ENCODE data around the gene MAP4. TPM values are rescaled to one million over a fixed set of nuclear protein-coding genes. Genes with fewer than 3 reads are reported as not detected.
A peak's percentile ranks its signal among the peaks of the same experiment; 100 is the strongest.

Gene MAP4
- total RNA-seq, 1 donor from 2014 or later, result 150 TPM

DNA sequence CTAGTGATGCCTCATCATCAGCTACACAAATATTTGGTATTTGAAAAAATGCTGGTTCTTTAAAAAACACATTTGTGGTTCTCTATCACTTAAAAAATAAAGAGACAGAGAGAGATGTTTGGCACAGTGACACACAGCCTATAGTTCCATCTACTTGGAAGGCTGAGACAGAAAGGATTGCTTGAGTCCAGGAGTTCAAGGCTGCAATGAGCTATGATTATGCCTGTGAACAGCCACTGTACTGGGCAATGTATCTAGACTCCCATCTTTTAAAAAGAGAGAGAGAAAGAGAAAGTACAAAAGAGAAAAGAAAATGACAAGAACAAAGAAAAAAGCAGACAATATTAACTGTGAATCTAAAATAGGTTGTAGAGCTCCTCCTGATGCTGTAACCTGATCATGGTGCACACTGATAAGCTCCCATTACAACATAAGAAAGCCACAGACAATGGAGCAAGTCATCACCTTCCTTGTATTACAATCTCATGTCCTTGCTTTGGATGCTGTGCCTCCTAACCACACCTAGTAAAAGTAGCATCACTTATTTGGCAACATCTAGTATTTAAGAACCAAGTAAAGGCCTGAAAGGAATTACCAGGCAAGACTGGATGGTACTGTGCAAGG lies 31.7 kb upstream of the MAP4 start:
- peaks cover 17% of the 10 kb centered on the region for H3K4me1 Mint-ChIP-seq
- H3K36me3 Mint-ChIP-seq (ENCODE audit: low read depth), result peaks cover 22% of the 10 kb centered on the region
- H3K27ac Mint-ChIP-seq (ENCODE audit: unreplicated experiment), result no peak overlapping the region
- H3K9me3 Mint-ChIP-seq, result no peaks in the 10 kb centered on the region
- TF ChIP-seq, protein P1, sequence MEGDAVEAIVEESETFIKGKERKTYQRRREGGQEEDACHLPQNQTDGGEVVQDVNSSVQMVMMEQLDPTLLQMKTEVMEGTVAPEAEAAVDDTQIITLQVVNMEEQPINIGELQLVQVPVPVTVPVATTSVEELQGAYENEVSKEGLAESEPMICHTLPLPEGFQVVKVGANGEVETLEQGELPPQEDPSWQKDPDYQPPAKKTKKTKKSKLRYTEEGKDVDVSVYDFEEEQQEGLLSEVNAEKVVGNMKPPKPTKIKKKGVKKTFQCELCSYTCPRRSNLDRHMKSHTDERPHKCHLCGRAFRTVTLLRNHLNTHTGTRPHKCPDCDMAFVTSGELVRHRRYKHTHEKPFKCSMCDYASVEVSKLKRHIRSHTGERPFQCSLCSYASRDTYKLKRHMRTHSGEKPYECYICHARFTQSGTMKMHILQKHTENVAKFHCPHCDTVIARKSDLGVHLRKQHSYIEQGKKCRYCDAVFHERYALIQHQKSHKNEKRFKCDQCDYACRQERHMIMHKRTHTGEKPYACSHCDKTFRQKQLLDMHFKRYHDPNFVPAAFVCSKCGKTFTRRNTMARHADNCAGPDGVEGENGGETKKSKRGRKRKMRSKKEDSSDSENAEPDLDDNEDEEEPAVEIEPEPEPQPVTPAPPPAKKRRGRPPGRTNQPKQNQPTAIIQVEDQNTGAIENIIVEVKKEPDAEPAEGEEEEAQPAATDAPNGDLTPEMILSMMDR (conservative IDR thresholded peaks at IDR 0.05), result no peak
- no peak overlapping the region for H3K4me3 Mint-ChIP-seq
- no peaks in the 10 kb centered on the region for H3K27me3 Mint-ChIP-seq (ENCODE audit: low read depth)
- DNase-seq (ENCODE audit: low read depth, low spot score), result no peak

DNA sequence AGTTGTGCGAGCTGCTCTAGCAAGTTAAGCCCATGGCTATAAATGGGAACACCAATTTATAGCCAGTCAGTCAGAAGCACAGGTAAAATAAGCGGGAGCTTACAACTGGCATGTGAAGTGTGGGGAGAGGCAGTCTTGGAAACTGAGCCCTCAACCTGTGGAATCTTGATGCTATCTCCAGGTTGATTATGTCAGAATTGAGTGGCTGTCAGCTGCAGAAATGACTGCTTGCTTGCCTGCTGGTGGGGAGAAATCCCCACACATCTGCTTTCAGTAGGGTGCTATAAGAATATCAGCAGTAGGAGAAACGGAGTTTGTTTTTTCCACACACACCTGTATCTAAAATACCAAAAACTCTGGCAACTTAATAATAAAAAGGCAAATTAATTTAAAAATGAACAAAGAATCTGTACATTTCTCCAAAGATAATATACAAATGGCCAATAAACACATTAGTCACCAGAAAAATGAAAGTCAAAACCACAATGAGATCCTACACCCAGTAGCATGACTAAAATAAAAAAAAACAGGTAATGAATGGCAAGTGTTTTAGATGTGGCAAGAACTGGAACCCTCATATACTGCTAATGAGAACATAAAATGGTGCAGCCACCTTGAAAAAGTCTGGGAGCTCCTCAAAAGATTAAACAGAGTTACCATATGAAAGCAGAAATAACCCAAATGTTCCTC lies 26.0 kb upstream of the MAP4 start:
- H3K27ac Mint-ChIP-seq (ENCODE audit: unreplicated experiment), result peak overlapping the region; percentile 78
- H3K4me1 Mint-ChIP-seq, result peaks cover 36% of the 10 kb centered on the region
- H3K4me3 Mint-ChIP-seq, result no peak overlapping the region

DNA sequence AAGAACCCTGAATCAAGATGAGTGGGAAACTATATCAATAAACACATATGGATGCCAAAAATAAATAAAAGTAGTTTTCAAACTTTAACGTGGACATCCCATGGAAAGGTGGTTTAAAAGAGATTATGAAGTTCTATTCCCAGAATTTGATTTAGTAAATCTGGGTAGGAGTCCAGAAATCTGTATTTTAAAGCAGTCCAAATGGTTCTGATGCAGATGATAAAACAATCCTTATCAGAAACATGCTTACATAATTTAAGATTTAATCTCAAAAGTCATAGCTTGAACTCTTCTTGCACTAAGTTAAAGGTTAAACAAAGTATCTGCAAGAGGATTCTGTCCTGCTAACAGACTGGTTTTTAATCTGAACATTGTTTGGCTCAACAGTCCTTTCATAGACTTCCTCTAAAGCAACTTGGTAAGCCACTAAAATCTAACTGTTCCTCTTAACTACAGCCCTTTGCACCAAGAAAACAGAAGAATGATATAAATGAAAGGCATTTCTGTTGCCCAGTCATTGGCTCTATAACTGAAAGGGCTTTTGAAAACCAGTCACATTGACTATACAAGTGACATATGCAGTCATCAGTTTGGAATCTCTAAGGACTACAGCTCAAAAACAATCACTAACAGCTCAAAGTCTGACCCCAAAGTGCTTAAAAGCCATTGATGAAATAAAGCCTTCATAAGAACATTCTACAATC lies 23.4 kb upstream of the MAP4 start:
- Mint-ChIP-seq H3K4me3 (peak overlapping the region; percentile 79), H3K36me3 (ENCODE audit: low read depth) (no peaks in the 10 kb centered on the region), H3K4me1 (peaks cover 42% of the 10 kb centered on the region), H3K27me3 (ENCODE audit: low read depth) (no peaks in the 10 kb centered on the region), H3K27ac (ENCODE audit: unreplicated experiment) (peak overlapping the region; percentile 97), H3K9me3 (no peaks in the 10 kb centered on the region)
- no peak for DNase-seq (ENCODE audit: low read depth, low spot score)
- TF ChIP-seq, protein P1 (conservative IDR thresholded peaks at IDR 0.05), result no peak

More for the DNA sequence above, 26.0 kb upstream of the MAP4 start:
- DNase-seq (ENCODE audit: low read depth, low spot score), result no peak
- no peaks in the 10 kb centered on the region for H3K27me3 Mint-ChIP-seq (ENCODE audit: low read depth)
- no peaks in the 10 kb centered on the region for H3K9me3 Mint-ChIP-seq
- peaks cover 2% of the 10 kb centered on the region for H3K36me3 Mint-ChIP-seq (ENCODE audit: low read depth)
- TF ChIP-seq, protein P1 (conservative IDR thresholded peaks at IDR 0.05), result no peak

DNA sequence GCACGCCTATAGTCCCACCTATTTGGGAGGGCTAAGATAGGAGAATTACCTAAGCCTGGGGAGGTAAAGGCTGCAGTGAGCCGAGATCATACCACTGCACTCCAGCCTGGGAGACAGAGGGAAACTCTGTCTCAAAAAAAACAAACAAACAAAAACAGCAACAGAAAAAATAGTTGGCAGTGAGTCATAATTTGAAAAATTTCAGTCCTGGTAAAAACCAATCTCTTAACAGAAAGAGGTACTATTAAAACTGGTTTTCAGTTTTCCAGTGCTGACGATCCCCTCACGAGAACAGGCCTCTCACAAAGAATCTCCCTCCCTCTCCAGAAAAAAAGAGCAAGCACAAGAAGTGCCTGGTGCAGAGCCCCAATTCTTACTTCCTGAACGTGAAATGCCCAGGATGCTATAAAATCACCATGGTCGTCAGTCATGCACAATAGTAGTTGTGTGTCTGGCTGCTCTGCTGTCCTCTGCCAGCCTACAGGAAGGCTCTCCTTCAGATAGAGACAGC lies 22.8 kb upstream of the MAP4 start:
- Mint-ChIP-seq H3K27me3 (ENCODE audit: low read depth) (no peaks in the 10 kb centered on the region), H3K36me3 (ENCODE audit: low read depth) (no peaks in the 10 kb centered on the region), H3K9me3 (no peaks in the 10 kb centered on the region), H3K4me1 (peaks cover 46% of the 10 kb centered on the region), H3K4me3 (peak overlapping the region; percentile 78), H3K27ac (ENCODE audit: unreplicated experiment) (peak overlapping the region; percentile 97)
- DNase-seq (ENCODE audit: low read depth, low spot score), result no peak
- TF ChIP-seq, protein P1 (conservative IDR thresholded peaks at IDR 0.05), result no peak

DNA sequence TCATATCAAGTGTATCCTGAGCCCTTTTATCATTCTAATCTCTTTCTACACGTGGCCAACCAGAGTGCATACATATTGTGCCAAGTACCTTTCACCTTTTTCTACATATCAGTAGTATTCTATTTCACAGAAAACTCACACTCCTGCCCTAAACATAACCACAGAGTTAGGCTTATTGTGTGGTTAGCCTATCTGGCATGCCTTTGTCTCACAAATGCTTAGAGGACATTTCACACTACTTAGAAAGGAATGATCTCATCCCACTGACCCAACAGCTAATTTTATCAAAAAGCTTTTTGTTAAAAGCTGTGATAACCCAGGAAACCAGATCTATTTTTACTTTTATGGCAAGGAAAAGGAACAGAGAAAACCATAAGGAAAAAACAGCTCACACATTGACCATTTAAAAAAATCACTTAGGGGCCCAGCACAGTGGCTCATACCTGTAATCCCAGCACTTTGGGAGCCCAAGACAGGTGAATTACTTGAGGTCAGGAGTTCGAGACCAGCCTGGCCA lies 17.8 kb upstream of the MAP4 start:
- peak overlapping the region; percentile 43 for H3K4me3 Mint-ChIP-seq
- H3K36me3 Mint-ChIP-seq (ENCODE audit: low read depth), result no peaks in the 10 kb centered on the region
- TF ChIP-seq, protein P1 (conservative IDR thresholded peaks at IDR 0.05), result no peak
- H3K27ac Mint-ChIP-seq (ENCODE audit: unreplicated experiment), result peak overlapping the region; percentile 94
- no peak for DNase-seq (ENCODE audit: low read depth, low spot score)
- H3K9me3 Mint-ChIP-seq, result no peaks in the 10 kb centered on the region
- H3K4me1 Mint-ChIP-seq, result peaks cover 46% of the 10 kb centered on the region
- H3K27me3 Mint-ChIP-seq (ENCODE audit: low read depth), result no peaks in the 10 kb centered on the region

All from neural crest cell (in vitro differentiated cells).